ENCODE results near the gene NXT1.
A peak's percentile ranks its signal among the peaks of the same experiment; 100 is the strongest.

DNA sequence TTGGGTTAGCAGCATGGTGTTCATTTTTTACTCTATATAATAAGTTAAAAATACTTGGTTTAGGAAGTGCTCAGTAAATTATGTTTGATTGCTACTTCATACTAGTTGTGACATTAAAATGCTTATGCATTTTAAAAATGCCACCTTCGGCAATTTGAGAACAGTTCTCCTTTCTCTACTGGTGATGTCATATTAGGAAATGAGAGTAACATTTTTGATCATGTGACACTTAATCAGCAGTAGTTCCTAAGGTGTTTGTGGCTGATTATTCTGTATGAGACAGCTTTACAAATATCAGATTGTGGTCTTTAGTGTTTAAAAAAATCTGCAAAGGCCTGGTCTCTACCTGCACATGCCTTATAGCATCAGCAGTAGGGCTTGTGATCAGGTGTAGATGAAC, 15.8 kb downstream of the NXT1 start:
- TF ChIP-seq EED (IDR thresholded peaks at IDR 0.05; ENCODE audit: low read depth), result no peak
- TF ChIP-seq POLR2AphosphoS5 (IDR thresholded peaks at IDR 0.05; ENCODE audit: low read length), result no peak
- TF ChIP-seq CTCF (IDR thresholded peaks at IDR 0.05 in 2 of 3, conservative IDR thresholded peaks at IDR 0.05 in 1 of 3; ENCODE audit: control insufficient read depth in 2 of 3, extremely low read depth in 1 of 3, insufficient read depth in 1 of 3, low read depth in 3 of 3, low read length in 3 of 3), result no peak
- no peak for TF ChIP-seq NRF1 (conservative IDR thresholded peaks at IDR 0.05; ENCODE audit: low read depth, low read length)
- TF ChIP-seq FOS (IDR thresholded peaks at IDR 0.05; ENCODE audit: borderline replicate concordance, extremely low read depth, insufficient read length), result no peak
- no peak for TF ChIP-seq POLR2A (IDR thresholded peaks at IDR 0.05; ENCODE audit: low read depth, low read length)
- peak; percentile 44; the same call in 1 of the 2 replicates for TF ChIP-seq CREB1 (IDR thresholded peaks at IDR 0.05; ENCODE audit: low read depth)

Measured in GM12878 (cell line).